HG02642 (cell line): ENCODE measurements around the gene MRPS9.

Source experiments
- ATAC-seq: cut with Tn5 transposase; IDR thresholded peaks from one replicate; pipeline ENCODE4 v1.9.1; 2021; ENCODE audit warnings: mild to moderate bottlenecking; ENCODE audit not compliant: unreplicated experiment, poor library complexity

Gene MRPS9

GRCh38 chr2:105076121-105076520 is 38.3 kb downstream of the MRPS9 start:
- ATAC-seq = no peak

- no peak for ATAC-seq
These were observed 41.1 kb downstream of the MRPS9 start for GRCh38 chr2:105078906-105079495.

GRCh38 chr2:105080461-105080860 is 42.6 kb downstream of the MRPS9 start:
- no peak for ATAC-seq

- no peak for ATAC-seq
These were observed 43.2 kb downstream of the MRPS9 start for GRCh38 chr2:105081006-105081601.

- no peak for ATAC-seq
These were observed 44.2 kb downstream of the MRPS9 start for GRCh38 chr2:105082107-105082506.

GRCh38 chr2:105085525-105085924 is 47.7 kb downstream of the MRPS9 start:
- ATAC-seq = no peak

GRCh38 chr2:105087273-105087672 is 49.4 kb downstream of the MRPS9 start:
- ATAC-seq = no peak

GRCh38 chr2:105090091-105090490 is 52.2 kb downstream of the MRPS9 start:
- ATAC-seq = no peak

GRCh38 chr2:105092797-105093196 is 54.9 kb downstream of the MRPS9 start:
- no peak for ATAC-seq

- ATAC-seq = no peak
These were observed 61.3 kb downstream of the MRPS9 start for GRCh38 chr2:105099153-105099552.

- ATAC-seq = peak; percentile 71
These were observed 62.4 kb downstream of the MRPS9 start for GRCh38 chr2:105100046-105100840.

- ATAC-seq = no peak
These were observed 64.1 kb downstream of the MRPS9 start for GRCh38 chr2:105102001-105102400.

- no peak for ATAC-seq
These were observed 65.1 kb downstream of the MRPS9 start for GRCh38 chr2:105102963-105103421.

- no peak for ATAC-seq
These were observed 65.6 kb downstream of the MRPS9 start for GRCh38 chr2:105103481-105103880.

- no peak for ATAC-seq
These were observed 66.4 kb downstream of the MRPS9 start for GRCh38 chr2:105104208-105104731.

- no peak for ATAC-seq
These were observed 72.5 kb downstream of the MRPS9 start for GRCh38 chr2:105110295-105110829.

GRCh38 chr2:105111365-105112150 is 73.7 kb downstream of the MRPS9 start:
- no peak for ATAC-seq

- no peak for ATAC-seq
These were observed 74.5 kb downstream of the MRPS9 start for GRCh38 chr2:105112345-105112744.

- ATAC-seq = no peak
These were observed 75.9 kb downstream of the MRPS9 start for GRCh38 chr2:105113616-105114291.

GRCh38 chr2:105114551-105114950 is 76.7 kb downstream of the MRPS9 start:
- ATAC-seq = no peak
